OCI-LY1 (cell line): ENCODE measurements around the gene C22orf39.

Experiments used
- H2AFZ ChIP-seq: fragments of 200-600 bp; sonication (generic), shearing (Covaris generic); 2 replicates; pipeline ENCODE4 v1.6.0; 2014; ENCODE audit warnings: antibody characterized with exemption, mild to moderate bottlenecking, low read length
- H3F3A ChIP-seq: fragments of 200-600 bp; sonication (generic), shearing (Covaris generic); 2 replicates; pipeline ENCODE4 v1.6.0; 2014; ENCODE audit warnings: mild to moderate bottlenecking, antibody characterized with exemption, low read length, moderate library complexity; ENCODE audit not compliant: insufficient read depth
- H3K27ac ChIP-seq: fragments of 200-600 bp; sonication (generic); 2 replicates; pipeline ENCODE4 v1.5.1; 2014; ENCODE audit warnings: low read length, mixed run types, mild to moderate bottlenecking, low read depth; ENCODE audit not compliant: poor library complexity, severe bottlenecking
- H3K27me3 ChIP-seq: fragments of 200-600 bp; sonication (generic); 2 replicates; pipeline ENCODE4 v1.6.0; 2014; ENCODE audit warnings: antibody characterized with exemption, mild to moderate bottlenecking, low read length, moderate library complexity; ENCODE audit not compliant: insufficient read depth
- H3K36me3 ChIP-seq: fragments of 200-600 bp; sonication (generic); 2 replicates; pipeline ENCODE4 v1.6.1; 2014; ENCODE audit warnings: mild to moderate bottlenecking, antibody characterized with exemption, low read length, moderate library complexity, mixed read lengths; ENCODE audit not compliant: insufficient read depth
- H3K4me1 ChIP-seq: fragments of 200-600 bp; sonication (generic); 2 replicates; pipeline ENCODE4 v1.5.1; 2014; ENCODE audit warnings: mild to moderate bottlenecking, low read length, moderate library complexity; ENCODE audit not compliant: insufficient read depth, severe bottlenecking
- H3K4me2 ChIP-seq: fragments of 200-600 bp; sonication (generic), shearing (Covaris generic); 2 replicates; pipeline ENCODE4 v1.6.1; 2014; ENCODE audit warnings: low read length
- H3K4me3 ChIP-seq: fragments of 200-600 bp; sonication (generic); 2 replicates; pipeline ENCODE4 v1.5.1; 2014; ENCODE audit warnings: low read length, low read depth, mild to moderate bottlenecking, mixed read lengths; ENCODE audit not compliant: poor library complexity, severe bottlenecking
- H3K79me2 ChIP-seq: fragments of 200-600 bp; shearing (Covaris generic); 2 replicates; pipeline ENCODE4 v1.6.1; 2016; ENCODE audit warnings: mixed run types, low read length, mixed read lengths; ENCODE audit not compliant: insufficient read depth
- H3K9ac ChIP-seq: fragments of 200-600 bp; sonication (generic), shearing (Covaris generic); 2 replicates; pipeline ENCODE4 v1.6.1; 2014; ENCODE audit warnings: mild to moderate bottlenecking, low read length, mixed read lengths
- H3K9me2 ChIP-seq: fragments of 200-600 bp; sonication (generic), shearing (Covaris generic); 2 replicates; pipeline ENCODE4 v1.6.1; 2014; ENCODE audit warnings: low read depth, mild to moderate bottlenecking, low read length, mixed read lengths
- H3K9me3 ChIP-seq: fragments of 200-600 bp; shearing (Covaris generic); 2 replicates; pipeline ENCODE4 v1.6.1; 2014; ENCODE audit warnings: low read length, mixed read lengths
- H4K20me1 ChIP-seq: fragments of 200-600 bp; sonication (generic), shearing (Covaris generic); 2 replicates; pipeline ENCODE4 v1.6.0; 2016; ENCODE audit warnings: mild to moderate bottlenecking, low read length; ENCODE audit not compliant: insufficient read depth
- EZH2 ChIP-seq: fragments of 200-600 bp; sonication (generic), shearing (Covaris generic); IDR thresholded peaks from 2 replicates; pipeline ENCODE4 v1.8.0; 2017; ENCODE audit warnings: borderline replicate concordance, mixed run types, mild to moderate bottlenecking, antibody characterized with exemption, low read length, moderate library complexity, mixed read lengths
- TF ChIP-seq, protein P1 (sequence below): fragments of 200-600 bp; sonication (generic), shearing (Covaris generic); IDR thresholded peaks from 2 replicates; pipeline ENCODE4 v1.5.1; 2017; ENCODE audit warnings: mild to moderate bottlenecking, antibody characterized with exemption, low read length, moderate library complexity, mixed read lengths

The C22orf39 gene

DNA sequence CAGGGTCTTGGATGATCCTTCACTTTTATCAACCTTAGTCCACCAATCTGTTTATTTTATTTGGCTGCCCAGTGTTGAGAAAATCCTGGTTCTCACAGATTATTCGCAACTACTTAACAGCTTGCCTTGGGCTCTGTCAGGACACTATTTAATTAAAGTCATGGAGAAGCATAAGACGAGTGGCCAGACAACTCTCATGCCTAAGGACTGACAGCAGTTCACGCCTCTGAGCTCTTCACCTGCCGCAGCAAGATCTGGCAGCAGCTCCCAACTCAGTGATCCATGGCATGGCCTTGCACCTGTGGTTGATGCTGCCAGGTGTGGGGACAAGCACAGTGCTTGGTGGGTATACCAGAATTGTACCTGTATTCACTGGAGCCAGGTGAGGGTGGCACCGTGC lies 53.8 kb downstream of the C22orf39 start:
- no peak overlapping the region for H3K9ac ChIP-seq
- H4K20me1 ChIP-seq, result no peaks in the 10 kb centered on the region
- no peaks in the 10 kb centered on the region for H3K9me3 ChIP-seq
- no peak for TF ChIP-seq EZH2
- TF ChIP-seq, protein P1, sequence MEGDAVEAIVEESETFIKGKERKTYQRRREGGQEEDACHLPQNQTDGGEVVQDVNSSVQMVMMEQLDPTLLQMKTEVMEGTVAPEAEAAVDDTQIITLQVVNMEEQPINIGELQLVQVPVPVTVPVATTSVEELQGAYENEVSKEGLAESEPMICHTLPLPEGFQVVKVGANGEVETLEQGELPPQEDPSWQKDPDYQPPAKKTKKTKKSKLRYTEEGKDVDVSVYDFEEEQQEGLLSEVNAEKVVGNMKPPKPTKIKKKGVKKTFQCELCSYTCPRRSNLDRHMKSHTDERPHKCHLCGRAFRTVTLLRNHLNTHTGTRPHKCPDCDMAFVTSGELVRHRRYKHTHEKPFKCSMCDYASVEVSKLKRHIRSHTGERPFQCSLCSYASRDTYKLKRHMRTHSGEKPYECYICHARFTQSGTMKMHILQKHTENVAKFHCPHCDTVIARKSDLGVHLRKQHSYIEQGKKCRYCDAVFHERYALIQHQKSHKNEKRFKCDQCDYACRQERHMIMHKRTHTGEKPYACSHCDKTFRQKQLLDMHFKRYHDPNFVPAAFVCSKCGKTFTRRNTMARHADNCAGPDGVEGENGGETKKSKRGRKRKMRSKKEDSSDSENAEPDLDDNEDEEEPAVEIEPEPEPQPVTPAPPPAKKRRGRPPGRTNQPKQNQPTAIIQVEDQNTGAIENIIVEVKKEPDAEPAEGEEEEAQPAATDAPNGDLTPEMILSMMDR, result no peak
- H3F3A ChIP-seq, result no peaks in the 10 kb centered on the region
- H3K9me2 ChIP-seq, result no peaks in the 10 kb centered on the region
- H3K27ac ChIP-seq, result no peak overlapping the region
- H3K27me3 ChIP-seq, result no peaks in the 10 kb centered on the region
- no peaks in the 10 kb centered on the region for H3K4me1 ChIP-seq
- no peak overlapping the region for H3K4me3 ChIP-seq
- H3K4me2 ChIP-seq, result no peak overlapping the region
- H3K79me2 ChIP-seq, result no peaks in the 10 kb centered on the region
- peaks cover 89% of the 10 kb centered on the region for H3K36me3 ChIP-seq
- H2AFZ ChIP-seq, result no peak overlapping the region
